Measurements from ENCODE around the gene GP2.

Gene GP2

DNA sequence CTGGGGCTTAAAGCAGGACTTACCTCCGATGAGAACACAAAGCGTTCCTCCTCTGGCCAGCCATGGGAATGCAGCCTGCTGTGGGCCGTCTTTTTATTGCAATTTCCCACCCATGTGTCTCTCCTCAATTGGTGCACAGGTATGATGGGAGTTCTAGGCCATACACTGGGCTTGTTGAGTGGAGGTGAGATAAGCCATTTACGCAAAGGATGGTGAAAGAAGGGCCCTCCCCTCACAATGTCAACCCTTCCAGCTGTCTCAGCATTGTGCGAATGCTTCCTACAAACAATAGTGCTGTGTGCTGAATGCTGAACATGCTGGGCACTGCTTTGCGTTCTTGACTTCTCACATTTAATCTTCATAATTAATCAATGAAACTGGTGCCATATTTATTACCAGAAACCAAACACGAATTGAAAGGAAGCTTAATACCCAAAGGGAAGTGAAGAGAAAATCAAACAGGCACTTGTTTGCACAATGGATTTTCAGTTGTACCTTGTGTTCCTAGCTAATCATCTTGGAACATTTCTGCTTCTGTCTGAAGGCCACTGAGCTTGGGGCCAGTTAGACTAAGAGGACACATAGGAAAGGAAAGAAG lies at the start of gene GP2:
Gene GP2, minus strand, starts transcription at position 70 of the 598 bp plus-strand sequence. CDS start 1,082 bp downstream, outside the sequence.
- DNase-seq: no peak

DNA sequence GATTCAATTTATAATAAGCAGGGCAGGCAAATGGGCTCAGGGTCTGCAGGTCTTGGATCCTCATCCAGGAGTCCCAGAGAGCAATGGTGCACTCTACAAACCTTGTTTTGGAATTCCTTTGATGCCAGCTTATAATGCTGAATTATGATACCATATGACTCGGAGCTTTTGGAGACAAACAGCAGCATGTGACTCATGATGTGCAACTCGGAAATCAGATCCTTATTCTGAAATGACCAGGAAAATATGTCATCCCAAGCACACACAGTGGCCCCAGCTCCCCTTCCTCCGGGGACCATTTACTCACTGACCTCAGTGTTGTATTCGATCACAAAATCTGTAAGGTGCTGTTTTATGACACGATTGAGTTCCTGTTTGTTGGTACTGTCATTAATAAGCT lies 45.4 kb upstream of the GP2 start:
- no peak for DNase-seq

DNA sequence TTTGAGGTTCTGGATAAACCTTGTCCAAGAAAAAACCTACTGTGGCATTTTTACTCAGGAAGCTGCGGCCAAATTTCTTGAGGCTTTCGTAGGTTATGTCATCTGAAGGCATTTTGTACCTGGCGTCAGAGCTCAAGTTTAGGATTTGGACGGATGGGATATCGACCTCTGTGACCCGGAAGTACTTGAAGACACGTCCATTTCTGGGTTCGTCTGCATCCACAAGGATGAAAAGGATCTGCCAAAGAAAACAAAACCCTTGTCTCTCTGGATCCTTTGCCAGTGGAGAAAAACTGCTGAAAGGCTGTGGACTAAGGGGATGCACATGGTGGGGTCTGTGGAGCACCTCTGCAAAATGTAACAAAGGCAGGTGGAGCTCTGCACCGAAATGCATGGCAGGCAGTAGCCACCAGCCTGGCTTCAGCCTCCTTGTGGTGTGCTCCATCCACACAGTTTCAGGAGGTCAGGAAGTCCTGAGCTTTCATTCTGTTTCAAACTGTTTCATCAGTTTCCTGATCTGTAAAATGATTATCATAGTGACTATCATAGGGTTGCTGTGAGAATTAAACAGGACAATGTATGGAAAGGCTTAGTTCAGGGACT lies 42.2 kb upstream of the GP2 start:
- DNase-seq: no peak

DNA sequence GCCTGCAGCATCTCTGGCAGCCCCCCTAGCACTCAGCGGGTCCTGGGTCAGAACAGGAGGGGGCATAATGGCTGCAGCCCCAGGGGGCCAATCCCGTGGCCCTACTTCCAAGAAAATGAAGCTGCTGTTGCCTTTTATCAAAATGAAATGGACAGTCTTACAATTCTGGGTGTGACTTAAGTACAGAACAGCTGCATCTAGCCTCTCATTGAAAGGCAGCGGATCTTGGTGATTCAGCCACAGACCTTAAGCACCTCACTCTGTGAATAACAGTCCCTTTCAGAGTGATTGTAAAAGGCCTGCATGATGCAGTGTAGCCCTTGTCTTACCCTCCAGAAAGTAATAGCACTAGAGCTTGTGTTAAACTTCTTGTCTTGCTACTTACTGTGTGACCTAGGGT lies 36.7 kb upstream of the GP2 start:
- DNase-seq: no peak

DNA sequence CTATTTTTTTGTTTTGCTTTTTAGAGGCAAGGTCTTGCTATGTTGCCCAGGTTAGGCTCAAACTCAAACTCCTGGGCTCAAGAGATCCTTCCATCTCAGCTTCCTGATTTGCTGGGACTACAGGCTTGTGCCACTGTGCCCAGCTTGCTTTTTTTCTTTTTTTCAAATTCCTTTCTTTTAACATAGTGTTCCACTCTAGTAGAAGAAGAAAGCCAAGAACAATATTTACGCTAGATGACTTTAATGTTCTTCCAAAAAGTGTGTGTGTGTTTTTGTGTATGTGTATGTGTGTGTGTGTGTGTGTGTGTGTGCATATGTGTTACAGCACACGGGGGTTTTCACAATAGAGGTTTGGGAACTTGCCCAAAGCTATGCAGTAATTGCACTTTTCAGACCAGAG lies 35.9 kb upstream of the GP2 start:
- DNase-seq: no peak

DNA sequence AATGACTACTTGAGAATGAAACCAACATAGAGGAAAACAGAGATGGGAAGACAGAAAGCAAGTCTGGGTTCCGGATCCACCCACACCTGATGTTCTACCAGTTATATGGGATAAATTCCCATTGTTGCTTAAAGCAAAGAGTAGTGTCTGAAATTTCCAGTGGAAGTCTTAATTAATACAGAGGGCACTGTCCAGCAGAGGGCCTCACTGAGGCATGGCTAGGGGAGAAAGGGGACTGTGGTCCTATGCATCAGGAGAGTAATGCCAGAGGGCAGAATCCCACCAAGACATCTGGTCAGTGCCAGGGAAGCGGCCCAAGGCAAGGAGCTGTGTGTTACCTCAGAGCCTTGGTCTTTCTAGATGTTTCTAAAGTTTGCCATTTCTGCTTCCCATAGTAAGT lies 32.7 kb upstream of the GP2 start:
- DNase-seq: peak; percentile 4

DNA sequence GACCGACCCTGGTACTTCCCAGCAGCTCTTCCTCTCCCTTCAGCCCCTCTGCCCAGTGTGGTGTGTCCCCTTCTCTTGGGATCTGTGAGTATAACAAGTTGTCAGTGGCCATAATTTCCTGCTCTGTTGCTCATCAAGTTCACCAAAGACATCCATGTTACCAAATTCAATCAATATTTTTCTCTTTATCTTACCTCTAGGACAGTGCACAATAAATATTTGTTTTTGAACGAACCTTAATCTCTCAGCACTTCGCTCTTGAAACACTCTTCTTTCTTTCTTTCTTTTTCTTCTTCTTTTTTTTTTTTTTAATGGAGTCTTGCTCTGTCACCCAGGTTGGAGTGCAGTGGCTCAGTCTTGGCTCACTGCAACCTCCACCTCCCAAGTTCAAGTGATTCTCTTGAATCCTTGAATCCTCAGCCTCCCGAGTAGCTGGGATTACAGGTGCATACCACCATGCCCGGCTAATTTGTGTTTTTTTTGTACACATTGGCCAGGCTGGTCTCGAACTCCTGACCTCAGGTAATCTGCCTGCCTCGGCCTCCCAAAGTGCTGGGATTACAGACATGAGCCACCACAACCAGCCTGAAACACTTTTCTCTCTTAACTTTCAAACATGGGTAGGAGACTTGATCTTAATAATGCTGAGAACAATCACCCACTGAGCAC lies 27.9 kb upstream of the GP2 start:
- no peak for DNase-seq

DNA sequence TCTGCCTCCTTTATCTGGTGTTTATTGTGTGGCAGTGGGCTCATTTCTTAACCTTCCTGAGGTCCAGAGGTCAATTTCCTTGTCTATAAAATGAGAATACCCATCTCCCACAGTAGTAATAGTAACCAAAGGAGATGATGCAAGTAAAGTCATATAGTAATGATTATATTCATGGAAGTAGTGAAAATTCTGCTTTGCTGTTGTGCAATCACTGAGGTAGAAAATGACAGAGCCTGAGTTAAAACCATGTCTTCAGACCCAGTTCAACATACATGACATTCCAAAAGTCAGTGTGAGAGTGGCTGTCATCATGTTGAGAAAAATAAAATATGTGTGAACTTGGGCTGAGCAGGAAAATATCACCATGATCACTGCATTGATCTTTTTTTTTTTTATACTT lies 26.1 kb upstream of the GP2 start:
- DNase-seq: no peak

DNA sequence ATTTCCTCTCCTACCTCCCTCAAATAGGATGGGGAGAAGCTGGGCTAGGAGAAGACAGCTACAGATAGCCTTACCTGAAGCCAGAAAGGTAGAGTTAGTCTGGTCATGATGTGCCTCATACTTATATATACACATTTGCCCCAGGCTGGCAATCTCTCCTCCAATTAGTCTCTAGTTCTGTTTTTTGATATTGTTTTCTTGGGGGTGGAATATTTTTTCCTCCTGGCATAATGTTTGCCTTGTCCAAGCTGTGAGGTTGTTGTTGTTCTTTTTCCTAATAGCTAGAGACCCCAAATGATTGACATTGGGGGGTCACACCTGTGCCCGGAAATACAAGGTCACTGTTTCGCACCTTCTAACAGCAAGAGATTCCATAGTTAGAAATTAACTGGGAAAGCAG lies 25.3 kb upstream of the GP2 start, which contains the start of gene UMOD:
Gene UMOD, minus strand, starts transcription at position 101 of the 400 bp plus-strand sequence. CDS start 1,978 bp downstream, outside the sequence.
- no peak for DNase-seq

DNA sequence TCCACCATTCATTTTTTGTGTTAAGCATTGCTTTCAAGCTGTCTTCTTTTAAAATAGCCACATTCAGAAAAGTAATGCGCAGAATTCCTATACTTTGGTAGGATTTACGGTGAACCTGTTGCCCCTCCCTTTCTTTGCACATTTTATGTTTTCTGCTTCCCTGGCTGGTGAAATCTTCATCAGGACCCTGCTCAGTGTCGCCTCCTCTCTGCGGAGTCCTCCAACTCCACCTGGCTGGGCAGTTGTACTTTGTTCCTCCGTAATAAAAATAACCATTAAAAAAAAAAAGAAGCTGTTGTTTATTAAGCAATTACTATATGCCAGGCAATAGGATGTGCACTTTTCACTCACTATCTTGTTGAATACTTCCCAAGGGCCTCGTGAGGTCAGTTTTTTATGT lies 22.3 kb upstream of the GP2 start:
- DNase-seq: no peak

DNA sequence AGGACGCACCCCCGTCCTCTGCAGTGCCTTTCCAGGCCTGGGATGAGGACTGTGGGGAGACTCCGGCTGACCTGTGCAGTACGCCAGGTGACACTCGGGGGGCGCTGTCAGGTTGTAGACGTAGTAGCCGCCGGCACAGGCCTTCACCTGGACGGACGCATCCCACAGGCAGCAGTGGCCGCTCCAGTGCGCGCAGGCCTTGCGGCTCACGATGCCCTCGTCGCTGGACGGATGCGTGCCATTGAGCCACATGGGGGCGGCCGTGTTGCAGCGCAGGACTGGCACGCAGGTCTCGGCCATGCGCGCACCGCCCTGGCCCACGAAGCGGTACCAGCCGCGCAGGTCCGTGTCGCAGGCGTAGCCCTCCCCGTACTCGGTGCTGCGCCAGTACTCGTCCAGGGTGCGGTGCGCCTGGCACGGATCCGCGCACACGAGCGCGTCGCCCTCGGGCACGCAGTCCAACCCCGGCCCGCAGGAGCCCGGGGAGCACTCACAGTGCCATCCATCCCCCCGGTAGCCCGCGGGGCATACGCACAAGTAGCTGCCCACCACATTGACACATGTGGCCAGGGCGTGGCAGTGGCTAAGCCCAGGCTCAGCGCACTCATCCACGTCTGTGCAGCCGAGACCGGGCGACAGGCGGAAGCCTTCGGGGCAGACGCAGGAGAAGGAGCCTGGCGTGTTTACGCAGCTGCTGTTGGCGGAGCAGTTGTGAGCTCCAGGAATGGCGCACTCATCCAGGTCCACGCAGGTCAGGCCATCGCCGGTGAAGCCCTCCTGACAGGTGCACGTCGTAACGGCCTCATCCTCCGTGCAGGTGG lies 21.3 kb upstream of the GP2 start:
- DNase-seq: no peak

DNA sequence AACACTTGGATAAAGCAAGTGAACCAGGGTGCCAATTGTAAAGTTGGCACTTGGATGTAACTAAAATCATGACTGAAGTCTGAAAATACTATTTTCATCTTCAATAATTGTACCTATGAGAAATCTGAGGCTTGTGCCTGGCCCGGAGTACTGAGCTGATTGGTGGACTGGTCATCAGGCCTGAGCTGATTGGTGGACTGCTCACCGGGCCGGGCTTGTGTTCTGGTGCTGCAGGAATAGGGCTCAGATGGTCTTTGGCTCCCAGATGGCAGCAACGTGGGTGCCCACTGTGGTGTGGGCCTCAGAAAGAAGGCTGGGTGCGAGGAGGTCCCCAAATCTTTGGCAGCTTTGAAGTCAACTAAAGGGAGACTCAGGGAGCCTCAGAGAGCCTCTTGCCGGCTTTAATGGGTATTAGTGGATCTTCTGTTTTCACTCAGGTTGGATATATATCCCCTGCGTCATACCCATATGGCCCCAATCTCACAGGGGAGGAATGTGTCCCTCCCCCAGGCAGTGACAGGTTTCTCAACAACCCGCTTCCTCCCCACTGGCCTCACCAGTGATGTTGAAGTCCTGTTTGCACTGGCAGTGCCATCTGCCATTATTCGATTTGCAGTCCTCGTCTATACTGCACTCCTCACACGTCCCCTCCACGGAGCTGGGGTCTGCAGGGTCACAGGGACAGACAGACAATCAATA lies 20.5 kb upstream of the GP2 start:
- no peak for DNase-seq

DNA sequence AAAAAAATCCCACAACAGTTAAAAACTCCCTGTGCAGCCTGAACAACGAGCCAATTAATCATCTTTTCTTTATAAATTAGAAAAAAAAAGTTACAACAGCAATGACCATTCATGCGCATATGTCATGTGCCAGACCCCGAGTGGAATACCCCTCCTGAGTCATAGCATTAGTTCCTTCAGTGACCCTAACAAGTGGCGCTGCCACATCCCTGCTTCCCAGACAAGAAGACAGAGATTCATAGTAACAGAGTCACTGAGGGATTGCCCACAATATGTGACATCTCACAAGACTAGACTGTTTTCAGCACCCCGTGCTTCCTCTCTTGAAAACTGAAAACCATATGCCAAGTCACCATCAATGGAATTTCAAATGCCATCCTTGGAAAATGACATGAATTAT lies 17.3 kb upstream of the GP2 start:
- DNase-seq: no peak

DNA sequence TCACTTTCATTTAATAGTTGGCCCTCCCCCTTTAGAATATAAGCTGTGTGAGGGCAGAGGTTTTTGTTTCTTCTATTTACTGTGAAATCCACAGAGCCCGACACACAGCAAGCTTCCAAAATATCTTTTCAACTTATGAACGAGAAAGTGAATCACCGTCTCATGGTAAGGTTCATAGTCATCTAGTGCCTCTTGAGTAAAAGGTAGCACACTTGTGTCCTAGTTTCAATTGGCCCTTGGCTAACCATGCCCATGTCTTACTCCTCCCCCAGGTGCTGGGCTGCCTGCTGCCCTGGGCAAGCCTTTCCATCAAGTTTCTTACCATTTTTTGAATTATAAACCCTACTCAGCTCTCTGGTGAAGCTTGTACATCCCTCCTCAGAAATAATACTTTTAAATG lies 12.4 kb upstream of the GP2 start:
- no peak for DNase-seq

DNA sequence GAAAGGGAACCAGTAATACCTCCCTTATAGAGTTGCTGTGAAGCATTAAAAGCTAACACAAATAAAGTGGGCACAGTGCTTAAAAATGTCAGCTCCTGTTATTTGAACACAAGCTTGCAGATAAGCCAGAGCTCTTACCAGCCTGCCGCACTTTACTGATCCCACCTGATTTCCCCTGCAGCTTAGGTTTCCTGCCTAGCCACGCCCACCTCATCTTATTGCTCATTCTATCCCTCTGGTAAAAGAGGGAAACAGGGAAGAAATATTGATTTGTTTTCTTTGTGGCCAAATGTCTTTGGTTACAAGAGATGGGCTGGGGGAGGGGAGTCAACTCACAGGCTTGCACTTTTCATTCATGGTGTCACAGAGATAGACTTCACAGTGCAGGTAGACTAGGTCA lies 9.6 kb upstream of the GP2 start:
- no peak for DNase-seq

DNA sequence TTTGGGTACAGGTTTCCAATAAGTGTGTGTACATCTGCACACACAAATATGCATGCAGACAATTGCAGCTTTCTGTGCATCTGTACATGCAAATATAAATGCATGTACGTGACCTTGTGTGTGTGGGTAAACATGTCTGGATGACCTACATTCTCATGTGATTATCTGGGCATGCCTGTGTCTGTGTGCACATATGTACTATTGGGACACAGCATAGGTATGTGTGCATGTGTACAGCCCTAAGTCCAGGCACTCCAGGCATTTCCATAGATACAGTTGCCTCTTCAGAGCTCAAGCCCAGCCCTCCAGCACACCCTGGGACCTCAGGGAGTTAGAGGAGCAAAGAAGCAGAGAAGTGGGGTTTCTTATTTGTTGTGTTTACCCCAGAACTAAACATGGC lies 7.1 kb upstream of the GP2 start:
- no peak for DNase-seq

DNA sequence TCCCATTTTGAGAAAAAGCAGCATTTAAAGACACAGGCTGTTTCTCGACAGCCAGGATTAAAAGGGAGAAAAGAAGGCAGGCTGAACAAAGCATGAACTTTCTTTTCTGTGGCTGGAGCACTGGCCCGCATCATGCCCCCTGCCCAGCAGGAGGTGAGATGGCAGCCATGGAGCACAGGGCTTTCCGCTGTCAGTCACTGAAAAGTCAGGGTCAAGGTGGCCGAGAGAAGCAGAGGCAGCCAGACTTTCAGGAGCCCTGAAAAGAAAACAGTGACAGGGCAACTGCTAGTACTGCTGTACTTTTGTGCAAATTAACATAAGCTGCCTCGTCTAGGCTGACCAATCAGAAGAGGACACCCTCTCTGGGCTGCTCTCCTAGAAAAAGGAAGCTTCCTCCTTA lies 5.8 kb upstream of the GP2 start:
- DNase-seq: no peak

DNA sequence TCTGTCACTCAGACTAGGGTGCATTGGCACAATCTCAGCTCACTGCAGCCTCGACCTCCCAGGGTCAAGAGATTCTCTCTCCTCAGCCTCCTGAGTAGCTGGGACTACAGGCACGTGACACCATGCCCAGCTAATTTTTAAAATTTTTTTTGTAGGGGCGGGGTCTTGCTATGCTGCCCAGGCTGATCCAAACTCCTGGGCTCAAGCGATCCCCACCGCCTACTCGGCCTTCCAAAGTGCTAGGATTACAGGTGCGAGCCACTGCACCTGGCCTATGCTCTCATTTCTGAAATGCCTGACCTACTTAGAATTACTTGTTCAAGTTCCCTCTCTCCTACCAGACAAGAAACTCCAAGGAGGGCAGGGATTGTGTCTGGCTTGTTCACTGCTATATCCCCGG lies 5.1 kb upstream of the GP2 start:
- DNase-seq: no peak

DNA sequence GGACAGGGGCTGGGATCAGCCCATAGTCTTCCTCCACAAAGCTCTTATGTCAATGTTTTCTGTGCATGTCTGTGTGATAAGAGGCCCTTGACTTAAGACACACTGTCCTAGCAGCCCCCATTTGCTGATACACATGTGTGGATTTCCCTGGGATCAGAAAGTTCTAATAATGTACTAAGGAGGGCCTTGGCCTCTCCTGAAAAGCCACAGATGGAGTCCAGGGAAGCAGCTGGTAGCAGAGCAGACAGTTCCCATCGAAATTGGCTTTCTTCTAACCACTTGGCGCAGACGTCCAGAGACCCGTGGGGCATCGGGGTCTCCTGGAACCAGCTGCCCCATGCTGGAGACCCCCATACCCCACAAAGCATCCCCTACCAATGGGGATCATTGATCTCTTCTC lies 4.3 kb upstream of the GP2 start:
- no peak for DNase-seq

DNA sequence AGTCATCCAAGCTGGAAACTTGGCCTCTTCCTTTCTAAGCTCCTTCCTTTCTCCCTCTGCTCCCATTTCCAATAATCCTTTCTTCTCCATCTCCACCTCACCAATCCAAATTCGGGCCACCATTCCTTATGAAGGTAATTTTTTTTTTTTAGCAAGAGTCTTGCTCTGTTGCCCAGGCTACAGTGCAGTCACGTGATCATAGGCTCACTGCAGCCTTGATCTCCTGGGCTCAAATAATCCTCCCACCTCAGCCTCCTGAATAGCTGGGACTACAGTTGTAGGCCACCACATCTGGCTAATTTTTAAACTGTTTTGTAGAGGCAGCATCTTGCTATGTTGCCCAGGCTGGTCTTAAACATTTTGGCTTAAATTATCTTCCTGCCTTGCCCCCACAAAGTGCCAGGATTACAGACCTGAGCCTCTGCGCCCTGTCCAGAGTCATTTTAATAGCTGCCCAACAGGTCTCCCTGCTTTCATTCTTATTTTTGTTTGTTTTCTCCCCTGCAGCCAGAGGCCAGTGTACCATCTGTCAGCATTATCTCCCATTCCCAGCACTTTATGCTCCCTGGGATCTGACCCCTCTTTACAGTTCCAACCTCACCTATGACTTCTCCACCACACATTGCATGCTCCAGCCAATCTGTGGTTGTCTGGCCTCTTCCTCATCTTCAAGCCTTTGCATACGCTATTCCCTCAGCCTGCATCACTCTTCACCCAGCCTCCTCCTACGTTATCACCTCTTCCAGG lies 2.3 kb upstream of the GP2 start:
- DNase-seq: no peak

DNA sequence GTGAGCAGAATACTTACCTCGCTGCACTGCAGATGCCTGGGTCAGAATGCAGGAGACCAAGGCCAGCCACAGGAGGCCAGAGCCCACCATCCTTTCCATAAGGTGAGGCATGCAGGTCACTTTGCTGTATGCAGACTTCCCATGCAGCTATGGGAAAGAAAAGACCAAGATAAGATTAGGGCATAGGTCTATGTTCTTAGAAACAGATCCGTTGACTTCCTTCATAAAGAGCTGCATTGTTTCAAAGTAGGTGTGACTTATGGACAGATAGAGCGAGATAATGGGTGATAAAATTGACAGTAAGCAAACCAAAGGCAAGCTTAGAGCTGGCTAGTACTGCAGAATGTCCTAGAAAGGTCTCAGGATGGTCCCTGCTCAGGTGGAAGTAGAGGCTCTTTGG lies 992 bp downstream of the GP2 start:
- DNase-seq: no peak

DNA sequence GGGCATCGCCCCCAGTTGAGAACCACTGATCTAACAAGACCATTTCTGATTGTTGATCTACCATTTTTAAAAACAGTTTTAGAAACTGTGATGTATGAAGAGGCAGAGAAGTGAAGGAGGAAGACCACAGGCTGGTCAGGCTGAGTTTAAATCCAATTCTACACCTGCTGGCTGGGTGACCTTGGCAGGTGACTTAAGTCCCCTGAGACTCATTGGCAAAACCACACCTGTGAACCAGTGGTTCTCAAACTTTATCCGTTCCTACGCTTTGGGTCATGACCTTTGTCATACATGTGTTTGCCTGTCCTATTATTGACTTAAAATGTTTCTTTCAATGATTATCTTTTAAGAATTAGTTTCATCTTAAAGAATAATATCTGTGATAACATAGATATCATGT lies 2.3 kb downstream of the GP2 start:
- no peak for DNase-seq

Data from activated CD4-positive, alpha-beta T cell treated with anti-CD3 and anti-CD28 coated beads, Interleukin-2, Interleukin-6, amounts not matched to agents 100 ng/mL and 50 ng/mL, durations not matched to agents 16 hours and 8 hours (primary cell).